Dermis microvascular lymphatic vessel endothelial cell (primary cell): ENCODE measurements around the gene TSTD1. TPM values are rescaled to one million over a fixed set of nuclear protein-coding genes. Genes with fewer than 3 reads are reported as not detected.
A peak's percentile ranks its signal among the peaks of the same experiment; 100 is the strongest.
"Not testable (repeated sequence)": the region's sequence is repeated elsewhere in the genome, so short reads cannot be mapped to it uniquely, and the experiment has no call there.

Experiments used
- DNase-seq, 2 donors: peaks; one replicate each; pipeline versions ENCODE4 v3.0.0 to v3.0.0-alpha.2; 2010; ENCODE audit warnings: low read depth in 2 of 2
- total RNA-seq: library from RNA; depleted of rRNA; stranded (reverse); fragments of >200 nt; gene quantifications from 2 replicates; pipeline ENCODE4 v1.2.1, GENCODE V29; 2014

The TSTD1 gene
- total RNA-seq, 1 donor from 2014 or later, result 6.0 TPM

DNA sequence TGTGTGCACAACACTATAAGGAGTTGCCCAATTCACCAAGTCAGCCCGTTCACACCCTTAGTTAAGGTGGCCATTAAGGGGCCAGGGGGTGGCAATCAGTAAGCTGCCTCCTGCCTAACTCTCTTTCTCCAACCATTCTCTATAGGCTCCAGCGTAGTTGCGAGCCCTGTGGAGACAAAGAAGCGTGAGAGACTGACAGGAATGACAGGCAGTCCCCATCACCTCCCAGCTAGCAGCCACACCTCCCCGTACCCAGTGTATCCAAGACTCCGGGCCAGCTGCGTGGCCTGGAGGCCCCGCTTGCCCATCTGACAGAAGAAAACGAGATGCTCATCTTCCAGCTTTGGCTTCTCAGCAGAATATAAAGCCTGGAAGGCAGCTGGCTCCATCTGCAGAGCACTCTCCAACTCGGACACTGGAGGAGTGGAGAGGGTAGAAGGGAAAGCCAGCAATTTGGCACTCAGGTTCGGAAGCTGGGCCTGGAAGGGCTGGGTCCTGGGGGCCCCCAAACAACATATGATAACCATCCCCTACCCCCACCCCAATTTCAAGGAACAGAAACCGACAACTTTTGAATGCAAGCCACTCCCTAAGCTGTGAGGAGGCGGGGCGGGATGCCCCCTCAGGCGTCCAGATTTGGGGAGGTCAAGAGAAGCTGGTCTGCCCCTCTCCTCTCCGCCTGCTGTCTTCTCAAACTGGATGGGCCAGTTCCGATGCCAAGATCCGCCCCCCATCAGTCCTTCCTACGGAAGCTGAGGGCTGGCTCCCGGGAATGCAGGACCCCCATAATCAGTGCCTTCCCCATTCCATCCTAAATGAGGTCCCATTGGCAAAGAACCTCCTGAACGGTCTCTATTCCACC is 872 bp downstream of the TSTD1 start:
- DNase-seq, result no peak

DNA sequence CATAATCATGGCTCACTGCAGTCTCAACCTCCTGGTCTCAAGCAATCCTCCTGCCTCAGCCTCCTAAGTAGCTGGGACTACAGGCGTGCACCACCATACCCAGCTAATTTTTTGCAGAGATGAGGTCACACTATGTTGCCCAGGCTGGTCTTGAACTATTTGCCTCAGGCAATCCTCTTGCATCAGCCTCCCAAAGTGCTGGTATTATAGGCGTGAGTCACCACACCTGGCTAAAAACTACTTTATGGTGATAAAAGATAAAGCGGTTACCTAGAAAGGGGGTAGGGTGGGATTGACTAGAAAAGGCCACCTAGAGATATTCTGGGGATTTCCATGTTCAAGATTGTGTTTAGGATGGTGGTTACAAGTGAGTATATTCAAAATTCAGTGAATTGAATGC is 5.0 kb downstream of the TSTD1 start:
- no peak for DNase-seq

DNA sequence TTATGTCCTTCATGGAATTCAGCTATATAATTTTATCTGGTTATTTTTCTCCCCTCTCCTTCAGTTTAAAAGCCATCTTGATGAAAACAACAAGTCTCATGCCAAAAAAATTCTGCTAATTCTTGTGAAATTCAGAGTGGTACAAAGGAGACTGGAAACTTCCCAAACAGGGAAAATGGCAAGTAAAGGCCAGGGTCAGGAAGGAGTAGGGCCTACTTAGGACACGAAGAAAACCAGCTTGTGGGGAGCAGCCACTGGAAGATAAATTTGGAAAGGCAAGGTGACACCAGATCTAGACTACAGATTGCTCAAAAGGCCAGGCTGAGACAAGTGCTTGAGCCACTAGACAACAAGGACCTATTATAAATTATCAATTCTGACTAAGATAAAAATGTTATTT is 6.4 kb downstream of the TSTD1 start:
- no peak for DNase-seq

DNA sequence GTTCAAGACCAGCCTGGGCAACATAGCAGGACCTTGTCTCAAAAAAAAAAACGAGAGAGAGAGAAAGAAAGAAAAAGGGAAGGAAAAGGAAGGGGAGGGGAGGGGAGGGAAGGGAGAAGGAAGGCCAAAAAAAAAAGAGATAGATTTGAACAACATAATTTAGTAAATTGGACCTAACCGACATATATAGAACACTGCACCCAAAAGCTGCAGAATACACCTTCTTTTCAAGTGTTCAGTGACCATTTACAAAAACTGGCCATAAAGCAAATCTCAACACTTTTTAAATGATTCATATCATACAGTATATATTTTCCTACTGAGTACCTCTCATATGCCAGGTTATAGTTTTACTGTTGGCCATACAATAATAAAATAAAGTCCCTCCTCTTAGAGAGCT is 6.9 kb downstream of the TSTD1 start:
- no peak for DNase-seq

DNA sequence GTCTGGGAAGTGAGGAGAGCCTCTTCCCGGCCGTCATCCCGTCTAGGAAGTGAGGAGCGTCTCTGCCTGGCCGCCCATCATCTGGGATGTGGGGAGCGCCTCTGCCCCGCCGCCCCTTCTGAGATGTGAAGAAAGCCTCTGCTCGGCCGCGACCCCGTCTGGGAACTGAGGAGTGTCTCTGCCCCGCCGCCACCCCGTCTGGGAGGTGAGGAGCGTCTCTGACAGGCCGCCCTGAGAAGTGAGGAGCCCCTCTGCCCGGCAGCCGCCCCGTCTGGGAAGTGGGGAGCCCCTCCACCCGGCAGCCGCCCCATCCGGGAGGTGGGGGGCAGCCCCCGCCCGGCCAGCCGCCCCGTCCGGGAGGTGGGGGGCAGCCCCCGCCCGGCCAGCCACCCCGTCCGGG is 9.3 kb downstream of the TSTD1 start:
- DNase-seq, result not testable (repeated sequence)

DNA sequence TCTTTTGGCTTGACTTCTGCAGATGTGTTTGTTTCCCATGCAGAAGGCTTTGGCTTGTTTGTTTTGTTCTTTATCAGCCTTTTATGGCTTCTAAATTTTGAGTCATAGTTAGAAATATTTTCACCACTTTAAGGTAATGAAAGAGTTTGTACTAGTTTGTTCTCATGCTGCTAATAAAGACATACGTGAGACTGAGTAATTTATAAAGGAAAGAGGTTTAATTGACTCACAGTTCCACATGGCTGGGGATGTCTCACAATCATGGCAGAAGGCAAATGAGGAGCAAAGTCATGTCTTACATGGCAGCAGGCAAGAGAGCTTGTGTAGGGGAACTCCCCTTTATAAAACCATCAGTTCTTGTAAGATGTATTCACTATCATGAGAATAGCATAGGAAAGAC is 11.8 kb downstream of the TSTD1 start:
- DNase-seq, result not testable (repeated sequence)

DNA sequence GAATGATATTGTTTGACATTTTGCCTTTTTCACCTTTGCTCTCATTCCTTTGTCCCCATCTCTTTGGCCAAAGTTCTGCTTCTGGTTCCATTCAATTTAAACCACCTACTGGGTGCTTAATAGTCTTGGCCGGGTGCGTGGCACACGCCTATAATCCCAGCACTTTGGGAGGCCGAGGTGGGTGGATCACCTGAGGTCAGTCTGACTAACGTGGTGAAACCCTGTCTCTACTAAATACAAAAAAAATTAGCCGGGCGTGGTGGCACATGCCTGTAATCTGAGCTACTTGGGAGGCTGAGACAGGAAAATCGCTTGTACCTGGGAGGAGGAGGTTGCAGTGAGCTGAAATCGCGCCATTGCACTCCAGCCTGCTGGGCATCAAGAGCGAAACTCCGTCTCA is 16.3 kb downstream of the TSTD1 start:
- not testable (repeated sequence) for DNase-seq

DNA sequence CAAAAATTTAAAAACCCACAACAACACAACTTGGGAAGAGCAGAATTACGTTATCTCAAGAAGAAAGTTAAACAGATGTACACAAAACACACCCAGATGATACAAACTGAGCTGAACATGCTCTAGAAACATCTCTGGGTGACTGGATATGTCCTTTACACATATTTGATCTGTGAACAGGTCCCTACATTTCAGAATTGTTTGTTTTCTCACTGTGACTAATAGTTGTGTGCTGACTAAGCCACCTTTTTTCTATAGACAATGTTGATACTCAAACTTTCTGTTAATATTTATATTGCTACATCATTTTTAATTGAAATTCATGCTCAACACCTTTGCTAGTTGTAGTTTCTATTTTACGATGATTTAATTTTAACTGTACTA is 16.8 kb downstream of the TSTD1 start:
- DNase-seq, result no peak

DNA sequence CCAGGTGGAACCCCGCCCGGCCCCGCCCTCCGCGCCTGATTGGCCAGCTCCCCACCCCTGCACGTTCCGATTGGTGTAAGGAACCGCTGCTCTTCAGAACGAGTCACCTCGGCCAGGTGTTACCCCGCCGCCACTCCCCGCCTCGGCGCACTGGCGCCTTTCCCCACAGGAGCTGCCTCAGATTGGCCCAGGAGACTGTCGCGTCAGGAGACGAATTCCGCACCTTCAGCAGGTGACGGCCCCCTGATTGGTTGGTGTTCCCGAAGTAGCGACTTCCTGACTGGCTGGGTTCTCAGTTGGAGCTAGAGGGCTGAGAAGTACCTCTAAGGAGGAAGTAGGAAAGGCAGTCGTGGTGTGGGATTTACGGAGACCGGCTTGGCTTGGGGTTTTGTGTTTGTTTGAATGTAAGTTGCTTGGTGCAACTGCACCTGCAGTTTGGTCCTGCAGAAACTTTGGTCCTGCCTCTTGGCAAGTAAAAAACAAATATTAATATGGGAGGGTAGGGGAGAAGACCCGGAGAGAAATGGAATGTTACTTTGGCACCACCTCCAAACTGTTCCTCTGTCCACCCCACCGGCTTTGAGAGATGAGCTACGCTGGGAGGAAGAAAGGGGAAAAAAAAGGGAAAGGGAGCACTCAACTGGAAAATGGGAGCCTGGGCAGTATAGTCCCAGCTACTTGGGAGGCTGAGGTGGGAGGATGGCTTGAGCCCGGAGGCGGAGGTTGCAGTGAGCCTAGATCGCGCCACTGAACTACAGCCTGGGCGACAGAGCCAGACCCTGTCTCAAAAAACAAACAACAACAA is 17.4 kb downstream of the TSTD1 start:
- peak; percentile 48 to 84 for DNase-seq

DNA sequence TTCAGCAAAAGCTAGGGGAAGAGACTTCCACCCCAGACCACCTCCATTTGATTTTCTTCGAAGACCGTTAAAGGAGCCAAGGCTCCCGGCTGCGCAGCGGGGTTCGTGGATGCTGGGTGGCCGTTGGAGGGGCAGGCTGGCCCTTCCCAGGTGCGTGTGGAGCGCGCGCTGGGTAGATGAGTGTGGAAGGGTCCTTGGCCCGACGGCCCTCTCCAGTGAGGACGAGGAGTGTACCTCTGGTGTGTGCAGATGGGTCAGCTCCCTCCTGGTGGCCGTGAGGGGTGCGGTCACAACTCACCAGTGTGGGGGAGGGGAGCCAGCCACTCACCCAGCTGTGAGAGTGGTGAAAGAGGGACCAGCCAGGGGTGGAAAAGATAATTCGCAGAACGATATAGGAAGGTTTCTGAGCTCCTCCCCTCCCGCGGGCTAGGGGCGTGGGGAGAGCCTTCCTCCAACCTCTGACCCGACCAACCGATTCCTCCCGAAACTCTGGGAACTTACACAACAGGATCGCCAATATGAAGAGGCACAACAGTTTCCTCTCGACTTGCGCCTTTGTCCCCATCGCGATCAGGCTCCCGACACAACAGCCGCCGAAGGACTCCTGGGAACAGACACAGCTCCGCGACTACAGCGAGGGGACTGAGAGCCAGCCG is 18.1 kb downstream of the TSTD1 start, which contains the start of gene F11R:
Gene F11R, minus strand, starts transcription at position 644 of the 656 bp plus-strand sequence. Its CDS starts 79 bp downstream, at position 565.
- peak; percentile 63 to 78 for DNase-seq

DNA sequence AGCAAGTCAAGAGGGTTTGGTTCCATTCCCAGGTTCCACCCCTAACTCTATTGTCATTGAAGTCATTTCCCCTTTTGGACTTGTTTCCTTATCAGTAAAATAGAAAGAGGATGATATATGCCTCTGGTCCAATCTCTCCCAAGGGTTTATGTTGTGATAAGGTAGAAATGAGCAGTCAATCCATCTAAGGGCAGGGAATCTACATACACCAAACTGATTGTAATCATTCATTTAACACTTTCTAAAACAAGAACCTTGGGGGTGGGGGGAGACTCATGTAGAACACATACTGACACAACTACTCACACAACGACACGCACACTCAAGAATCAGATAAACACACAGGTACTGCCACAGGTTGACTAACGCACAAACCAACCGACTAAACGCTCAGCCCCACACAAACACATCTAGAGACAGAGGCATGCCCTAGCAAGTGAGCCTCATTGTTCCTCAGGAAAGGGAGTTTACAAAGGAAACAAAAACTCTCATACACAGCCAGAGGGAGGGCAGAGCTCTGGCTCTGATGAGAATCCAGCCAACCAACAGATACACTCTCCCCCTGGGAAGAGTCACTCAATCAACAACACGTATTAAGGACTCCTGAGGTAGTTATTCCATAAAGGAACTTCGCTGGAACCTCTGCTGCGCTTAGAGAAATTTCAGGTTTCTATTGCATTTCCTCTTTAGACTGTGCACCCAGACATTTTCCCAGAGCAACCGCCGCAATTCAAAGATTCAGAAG is 18.8 kb downstream of the TSTD1 start:
- DNase-seq, result peak; percentile 81 to 93

DNA sequence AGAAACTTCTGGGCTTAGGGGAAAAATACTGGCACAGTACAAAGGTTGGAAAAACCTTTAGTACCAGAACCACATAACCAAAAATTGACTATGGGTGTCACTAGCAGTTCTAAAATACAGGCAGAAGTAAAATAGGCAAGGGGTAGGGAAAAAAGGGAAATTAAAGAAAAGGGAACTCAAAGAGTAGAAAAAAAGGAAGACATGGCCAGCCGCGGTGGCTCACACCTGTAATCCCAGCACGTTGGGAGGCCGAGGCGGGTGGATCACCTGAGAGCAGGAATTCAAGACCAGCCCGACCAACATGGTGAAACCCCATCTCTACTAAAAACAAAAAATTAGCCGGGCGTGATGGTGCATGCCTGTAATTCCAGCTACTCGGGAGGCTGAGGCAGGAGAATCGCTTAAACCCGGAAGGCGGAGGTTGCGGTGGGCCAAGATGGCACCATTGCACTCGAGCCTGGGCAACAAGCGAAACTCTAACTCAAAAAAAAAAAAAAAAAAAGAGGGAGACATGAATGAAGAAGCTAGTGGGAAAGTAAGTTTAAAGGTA is 19.6 kb downstream of the TSTD1 start:
- DNase-seq, result not testable (repeated sequence)

DNA sequence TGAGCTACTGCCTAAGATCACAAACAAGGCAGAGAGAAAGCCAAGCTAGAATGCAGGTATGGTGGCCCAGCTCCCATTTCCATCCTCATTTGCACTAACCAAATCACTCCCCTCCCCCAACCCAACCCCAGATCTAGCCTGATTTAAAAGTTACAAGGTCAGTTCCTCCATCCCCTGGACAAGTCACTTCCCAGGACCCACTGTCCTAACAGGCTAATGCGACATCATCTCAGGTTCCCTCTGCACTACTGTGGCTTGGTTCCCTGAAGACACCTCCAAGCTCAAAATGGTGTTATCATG is 20.2 kb downstream of the TSTD1 start:
- DNase-seq, result no peak

DNA sequence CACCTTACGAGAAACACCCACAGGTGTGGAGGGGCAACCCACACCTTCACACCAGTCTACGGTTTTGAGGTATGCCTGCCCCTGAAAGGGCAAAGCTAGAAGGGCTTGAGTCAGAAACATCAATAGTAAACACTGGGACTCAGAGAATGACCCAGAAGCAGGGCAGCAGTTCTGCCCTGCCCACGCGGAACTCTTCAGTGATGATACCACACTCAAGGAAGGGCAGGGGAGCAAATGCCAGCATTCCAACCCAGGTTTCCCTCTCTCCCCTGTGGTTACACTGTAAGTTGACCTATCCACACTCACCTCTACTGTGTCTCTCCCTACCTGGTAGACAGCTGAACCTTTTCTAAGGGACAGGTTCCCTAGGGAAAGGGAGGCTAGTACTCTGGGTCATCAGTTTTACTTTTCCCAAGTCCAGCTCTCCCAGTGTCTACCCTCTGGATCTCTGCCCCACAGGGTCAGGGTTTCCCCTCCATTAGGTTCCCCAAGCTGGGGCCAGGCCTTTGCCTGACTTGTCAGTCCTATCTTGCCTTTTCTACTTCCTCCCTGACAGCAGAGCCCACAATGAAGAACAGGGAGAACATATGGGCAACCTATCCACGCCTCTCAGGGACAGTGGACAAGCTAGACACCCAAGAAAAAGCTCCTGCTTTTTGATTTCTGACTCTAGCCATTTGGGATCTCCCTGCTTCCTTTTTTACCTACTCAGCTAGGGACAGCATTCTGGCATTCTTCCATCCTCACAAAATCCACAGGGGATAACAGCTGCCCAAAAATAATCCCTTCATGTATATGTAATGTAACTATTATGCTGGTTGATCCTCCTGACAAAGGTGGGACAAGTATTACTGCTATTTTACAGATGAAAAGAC is 20.8 kb downstream of the TSTD1 start:
- no peak for DNase-seq

DNA sequence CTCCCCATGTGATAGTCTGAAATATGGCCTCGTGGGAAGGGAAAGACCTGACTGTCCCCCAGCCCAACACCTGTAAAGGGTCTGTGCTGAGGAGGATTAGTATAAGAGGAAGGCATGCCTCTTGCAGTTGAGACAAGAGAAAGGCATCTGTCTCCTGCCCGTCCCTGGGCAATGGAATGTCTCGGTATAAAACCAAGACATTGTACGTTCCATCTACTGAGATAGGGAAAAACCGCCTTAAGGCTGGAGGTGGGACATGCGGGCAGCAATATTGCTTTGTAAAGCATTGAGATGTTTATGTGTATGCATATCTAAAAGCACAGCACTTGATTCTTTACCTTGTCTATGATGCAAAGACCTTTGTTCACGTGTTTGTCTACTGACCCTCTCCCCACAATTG is 21.6 kb downstream of the TSTD1 start:
- not testable (repeated sequence) for DNase-seq

DNA sequence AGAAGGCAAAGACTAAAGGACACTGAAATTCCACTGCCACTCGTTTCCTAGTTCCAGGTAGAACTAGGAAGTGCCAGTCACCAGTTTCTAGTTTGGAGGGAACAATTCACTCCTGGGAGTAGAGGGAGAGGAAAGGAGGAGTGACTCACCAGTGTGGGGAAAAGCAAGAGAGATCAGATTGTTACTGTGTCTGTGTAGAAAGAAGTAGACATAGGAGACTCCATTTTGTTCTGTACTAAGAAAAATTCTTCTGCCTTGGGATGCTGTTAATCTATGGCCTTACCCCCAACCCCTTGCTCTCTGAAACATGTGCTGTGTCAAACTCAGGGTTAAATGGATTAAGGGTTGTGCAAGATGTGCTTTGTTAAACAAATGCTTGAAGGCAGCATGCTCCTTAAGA is 22.1 kb downstream of the TSTD1 start:
- DNase-seq, result peak in 1 of 2 donors; percentile 67

DNA sequence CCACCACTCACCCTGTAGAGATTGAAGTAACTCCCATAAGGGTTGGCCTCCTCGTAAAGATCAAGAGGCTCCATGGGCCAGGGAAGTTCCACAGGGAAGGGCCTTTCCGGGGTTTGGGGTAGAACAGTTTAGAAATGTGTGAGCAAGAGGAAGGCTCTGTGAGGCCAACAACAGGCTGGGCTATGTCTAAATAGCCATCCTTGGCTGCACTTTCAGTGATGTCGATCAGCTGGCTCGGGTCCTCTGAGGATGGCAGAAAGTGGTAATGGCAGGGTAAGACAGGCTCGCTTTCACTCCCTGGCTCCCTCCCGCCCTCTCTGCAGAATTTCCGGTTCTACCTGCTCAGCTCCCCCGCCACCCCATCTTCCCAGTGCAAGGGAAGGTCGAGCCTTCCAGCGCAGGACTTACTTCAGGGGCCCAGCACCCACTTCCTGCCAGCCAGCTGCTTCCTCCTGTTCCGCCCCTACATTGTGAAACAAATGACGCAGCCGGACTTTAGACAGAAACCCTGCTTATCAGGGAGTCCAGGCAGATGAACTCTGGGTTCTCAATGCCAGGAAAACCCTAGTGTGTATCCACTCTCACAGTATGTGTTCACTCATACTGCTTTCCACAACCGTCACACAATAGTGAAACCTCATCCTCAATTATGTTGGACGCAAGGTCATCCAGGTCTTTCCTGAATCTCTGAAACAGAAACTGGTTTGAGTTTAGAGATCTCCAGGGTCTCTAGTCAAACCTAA is 25.1 kb downstream of the TSTD1 start:
- peak; percentile 100 for DNase-seq

DNA sequence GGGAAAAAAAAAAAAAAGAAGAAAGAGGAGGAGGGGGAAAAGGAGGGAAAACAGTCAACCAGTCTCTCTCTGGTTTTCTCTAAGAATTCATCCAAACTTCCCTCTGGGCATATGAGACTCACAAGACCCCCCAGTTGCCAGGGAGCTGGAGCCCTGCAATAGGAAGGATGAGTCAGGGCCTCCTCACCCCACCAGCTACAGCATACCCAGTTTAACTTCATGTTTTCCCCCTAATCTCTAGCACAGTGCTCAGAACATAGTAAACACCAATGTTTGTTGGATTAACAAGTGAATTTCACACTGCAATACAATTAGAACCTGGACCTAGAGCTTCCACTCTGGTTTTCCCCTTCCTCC is 25.7 kb downstream of the TSTD1 start:
- peak in 1 of 2 donors; percentile 81 for DNase-seq

DNA sequence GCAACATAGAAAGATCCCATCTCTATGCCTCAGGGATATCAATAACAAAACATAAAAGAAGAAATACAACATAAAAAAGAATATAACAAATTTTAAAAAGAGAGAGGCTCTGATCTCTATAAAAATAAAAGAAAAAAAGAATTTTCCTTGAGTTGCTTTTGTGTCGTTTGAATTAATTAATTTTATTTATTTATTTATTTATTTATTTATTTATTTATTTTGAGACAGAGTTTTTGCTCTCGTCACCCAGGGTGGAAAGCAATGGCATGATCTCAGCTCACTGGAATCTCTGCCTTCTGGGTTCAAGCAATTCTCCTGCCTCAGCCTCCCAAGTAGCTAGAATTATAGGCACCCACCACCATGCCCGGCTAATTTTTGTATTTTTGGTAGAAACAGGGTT is 26.3 kb downstream of the TSTD1 start:
- no peak for DNase-seq
